IMR-90 (cell line): ENCODE measurements around the gene GGTA1.

ENCODE experiments used
- CEBPB ChIP-seq: IDR thresholded peaks from 2 replicates; pipeline ENCODE4 v1.6.1; 2012; ENCODE audit warnings: low read depth, low read length, improper control_type of control experiment
- FOS ChIP-seq: fragments of 150-350 bp; IDR thresholded peaks from 2 replicates; pipeline ENCODE4 v1.6.1; 2016; ENCODE audit warnings: low read depth, low read length
- MAZ ChIP-seq: IDR thresholded peaks from 2 replicates; pipeline ENCODE4 v1.6.1; 2012; ENCODE audit warnings: low read depth, mild to moderate bottlenecking, low read length, improper control_type of control experiment, moderate library complexity, borderline replicate concordance
- MXI1 ChIP-seq: IDR thresholded peaks from 2 replicates; pipeline ENCODE4 v1.6.1; 2012; ENCODE audit warnings: low read depth, mild to moderate bottlenecking, low read length, moderate library complexity, borderline replicate concordance
- NFE2L2 ChIP-seq: fragments of 150-350 bp; IDR thresholded peaks from 2 replicates; pipeline ENCODE4 v1.6.1; 2016; ENCODE audit warnings: low read depth, mild to moderate bottlenecking, low read length
- POLR2A ChIP-seq: IDR thresholded peaks from 2 replicates; pipeline ENCODE4 v1.6.1; 2012; ENCODE audit warnings: mild to moderate bottlenecking, low read depth, low read length
- RAD21 ChIP-seq: IDR thresholded peaks from 2 replicates; pipeline ENCODE4 v1.6.1; 2012; ENCODE audit warnings: low read length, improper control_type of control experiment
- RCOR1 ChIP-seq: IDR thresholded peaks from 2 replicates; pipeline ENCODE4 v1.6.1; 2012; ENCODE audit warnings: mild to moderate bottlenecking, low read length, improper control_type of control experiment; ENCODE audit not compliant: insufficient replicate concordance
- RFX5 ChIP-seq: IDR thresholded peaks from 2 replicates; pipeline ENCODE4 v1.8.0; 2012; ENCODE audit warnings: low read depth, mild to moderate bottlenecking, low read length, moderate library complexity
- SMC3 ChIP-seq: fragments of 150-350 bp; IDR thresholded peaks from 2 replicates; pipeline ENCODE4 v1.6.1; 2016; ENCODE audit warnings: low read depth, mild to moderate bottlenecking, antibody characterized with exemption, low read length, moderate library complexity
- TF ChIP-seq, protein P1 (sequence below): conservative IDR thresholded peaks from 2 replicates; pipeline ENCODE4 v1.5.1; 2012; ENCODE audit warnings: mild to moderate bottlenecking, low read depth, low read length, improper control_type of control experiment
- TF ChIP-seq, protein P2 (sequence below): fragments of 150-350 bp; IDR thresholded peaks from 2 replicates; pipeline ENCODE4 v1.6.1; 2017; ENCODE audit warnings: mild to moderate bottlenecking, antibody characterized with exemption, low read length, low read depth

DNA sequence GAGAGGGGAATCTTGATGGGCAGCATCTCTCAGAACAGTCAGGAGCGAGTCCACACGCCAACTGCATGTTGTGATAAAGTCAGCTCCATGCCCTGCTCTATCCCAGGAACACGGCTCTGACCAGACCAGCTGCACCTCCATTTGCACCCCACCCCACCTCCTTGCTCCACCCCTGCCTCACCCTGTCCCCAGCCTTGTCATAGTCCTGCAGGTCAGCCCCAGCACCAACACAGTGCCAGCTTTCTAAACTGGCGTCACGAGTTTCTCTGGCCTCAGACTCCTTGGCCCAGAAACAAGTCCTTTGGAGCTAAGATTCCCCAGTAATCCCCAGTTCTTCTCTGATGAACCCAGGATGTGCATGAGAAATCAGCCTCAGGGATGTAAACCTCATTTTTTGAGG, 23.5 kb downstream of the GGTA1 start:
- TF ChIP-seq, protein P1, sequence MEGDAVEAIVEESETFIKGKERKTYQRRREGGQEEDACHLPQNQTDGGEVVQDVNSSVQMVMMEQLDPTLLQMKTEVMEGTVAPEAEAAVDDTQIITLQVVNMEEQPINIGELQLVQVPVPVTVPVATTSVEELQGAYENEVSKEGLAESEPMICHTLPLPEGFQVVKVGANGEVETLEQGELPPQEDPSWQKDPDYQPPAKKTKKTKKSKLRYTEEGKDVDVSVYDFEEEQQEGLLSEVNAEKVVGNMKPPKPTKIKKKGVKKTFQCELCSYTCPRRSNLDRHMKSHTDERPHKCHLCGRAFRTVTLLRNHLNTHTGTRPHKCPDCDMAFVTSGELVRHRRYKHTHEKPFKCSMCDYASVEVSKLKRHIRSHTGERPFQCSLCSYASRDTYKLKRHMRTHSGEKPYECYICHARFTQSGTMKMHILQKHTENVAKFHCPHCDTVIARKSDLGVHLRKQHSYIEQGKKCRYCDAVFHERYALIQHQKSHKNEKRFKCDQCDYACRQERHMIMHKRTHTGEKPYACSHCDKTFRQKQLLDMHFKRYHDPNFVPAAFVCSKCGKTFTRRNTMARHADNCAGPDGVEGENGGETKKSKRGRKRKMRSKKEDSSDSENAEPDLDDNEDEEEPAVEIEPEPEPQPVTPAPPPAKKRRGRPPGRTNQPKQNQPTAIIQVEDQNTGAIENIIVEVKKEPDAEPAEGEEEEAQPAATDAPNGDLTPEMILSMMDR = no peak
- TF ChIP-seq POLR2A (no peak), RFX5 (no peak), SMC3 (no peak), RAD21 (no peak), MXI1 (no peak), CEBPB (no peak), RCOR1 (no peak), MAZ (no peak), FOS (no peak), NFE2L2 (no peak)
- TF ChIP-seq, protein P2, sequence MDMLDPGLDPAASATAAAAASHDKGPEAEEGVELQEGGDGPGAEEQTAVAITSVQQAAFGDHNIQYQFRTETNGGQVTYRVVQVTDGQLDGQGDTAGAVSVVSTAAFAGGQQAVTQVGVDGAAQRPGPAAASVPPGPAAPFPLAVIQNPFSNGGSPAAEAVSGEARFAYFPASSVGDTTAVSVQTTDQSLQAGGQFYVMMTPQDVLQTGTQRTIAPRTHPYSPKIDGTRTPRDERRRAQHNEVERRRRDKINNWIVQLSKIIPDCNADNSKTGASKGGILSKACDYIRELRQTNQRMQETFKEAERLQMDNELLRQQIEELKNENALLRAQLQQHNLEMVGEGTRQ = no peak
